GM21786 (cell line): ENCODE data around the gene DLD.
A peak's percentile ranks its signal among the peaks of the same experiment; 100 is the strongest.
"Not testable (repeated sequence)": the region's sequence is repeated elsewhere in the genome, so short reads cannot be mapped to it uniquely, and the experiment has no call there.

Experiments
- ATAC-seq: cut with Tn5 transposase; IDR thresholded peaks from one replicate; pipeline ENCODE4 v1.9.1; 2021; ENCODE audit not compliant: unreplicated experiment

DLD gene

GRCh38 chr7:107874111-107874510 lies 16.9 kb upstream of the DLD start:
- no peak for ATAC-seq

DNA sequence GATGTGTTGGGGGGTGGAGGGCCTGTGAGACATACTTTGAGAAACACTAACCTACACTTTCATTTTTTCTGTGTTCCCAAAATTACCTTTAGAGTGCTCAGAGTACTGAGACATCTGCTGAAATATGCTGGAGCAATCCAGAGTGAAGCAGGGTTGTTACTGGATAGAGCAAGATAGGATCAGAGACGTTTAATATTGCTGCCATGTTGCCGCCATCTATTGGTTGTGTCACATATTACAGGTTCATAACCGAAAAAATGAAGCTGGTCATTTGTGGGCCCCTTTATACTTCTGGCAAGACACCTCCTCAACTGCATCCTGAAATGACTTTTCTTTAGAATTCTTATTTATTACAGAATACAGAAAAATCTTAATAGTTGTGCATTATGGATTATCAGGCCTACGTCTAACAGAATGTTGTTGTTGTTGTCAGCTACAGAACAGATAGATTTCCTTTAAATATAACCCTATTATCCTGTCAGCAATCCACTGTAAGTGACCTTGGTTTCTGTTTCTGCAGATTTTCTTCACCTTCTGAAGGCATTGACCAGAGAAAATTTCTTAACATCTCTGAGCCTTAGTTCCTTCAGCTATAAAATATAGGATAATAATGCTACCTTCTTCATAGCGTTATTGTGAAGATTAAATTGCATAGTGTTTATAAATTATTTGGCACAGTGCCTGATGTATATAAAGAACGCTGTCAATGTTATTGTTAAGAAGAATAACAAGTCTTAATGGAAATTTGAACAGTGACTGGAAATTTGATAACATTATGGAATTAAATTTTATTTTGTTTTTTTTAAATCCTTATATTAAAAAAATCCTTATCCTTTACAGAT lies 16.2 kb upstream of the DLD start:
- ATAC-seq: peak; percentile 67

DNA sequence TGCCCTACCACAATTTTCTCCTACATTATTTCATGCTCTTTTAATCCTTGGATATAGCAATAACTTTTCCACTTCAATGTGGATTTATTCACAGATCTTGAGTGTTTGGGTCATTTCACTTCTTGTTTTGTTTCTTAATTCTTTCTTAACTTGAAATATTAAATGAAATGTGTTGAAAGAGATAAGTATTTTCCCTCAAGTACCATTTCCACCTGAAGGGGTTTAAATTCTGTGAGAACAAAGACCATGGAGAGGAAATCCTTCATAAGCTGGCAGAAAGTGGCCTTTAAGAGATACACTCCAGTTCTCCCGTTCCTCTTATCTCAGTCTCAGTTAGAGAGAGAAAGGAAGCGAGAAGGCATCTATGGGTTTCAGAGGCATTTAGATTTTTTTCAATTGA lies 14.1 kb upstream of the DLD start:
- no peak for ATAC-seq

DNA sequence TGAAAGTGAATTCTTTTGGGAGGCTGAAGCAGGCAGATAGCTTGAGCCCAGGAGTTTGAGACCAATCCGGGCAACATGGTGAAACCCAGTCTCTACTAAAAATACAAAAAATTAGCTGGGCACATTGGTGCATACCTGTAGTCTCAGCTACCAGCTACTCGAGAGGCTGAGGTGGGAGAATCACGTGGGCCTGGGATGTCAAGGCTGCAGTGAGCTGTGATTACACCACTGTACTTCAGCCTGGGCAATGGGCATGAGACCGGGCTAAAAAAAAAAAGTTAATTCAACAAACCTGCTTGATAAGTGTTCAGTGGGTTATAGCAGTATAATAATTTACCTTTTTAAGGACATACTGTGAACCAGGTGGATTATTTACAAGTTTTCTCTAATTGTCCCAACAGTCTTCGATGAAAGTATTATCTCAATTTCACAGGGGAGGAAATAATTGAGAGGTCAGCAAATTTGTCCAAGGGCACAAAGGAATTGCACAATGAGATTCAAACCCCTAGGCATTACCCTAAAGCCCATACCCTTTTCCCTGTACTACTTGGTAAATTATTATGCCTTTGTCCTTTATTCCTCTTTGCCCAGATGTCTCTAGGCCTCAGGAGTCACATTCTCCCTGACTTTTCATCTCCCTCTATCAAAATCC lies 13.1 kb upstream of the DLD start:
- no peak for ATAC-seq

DNA sequence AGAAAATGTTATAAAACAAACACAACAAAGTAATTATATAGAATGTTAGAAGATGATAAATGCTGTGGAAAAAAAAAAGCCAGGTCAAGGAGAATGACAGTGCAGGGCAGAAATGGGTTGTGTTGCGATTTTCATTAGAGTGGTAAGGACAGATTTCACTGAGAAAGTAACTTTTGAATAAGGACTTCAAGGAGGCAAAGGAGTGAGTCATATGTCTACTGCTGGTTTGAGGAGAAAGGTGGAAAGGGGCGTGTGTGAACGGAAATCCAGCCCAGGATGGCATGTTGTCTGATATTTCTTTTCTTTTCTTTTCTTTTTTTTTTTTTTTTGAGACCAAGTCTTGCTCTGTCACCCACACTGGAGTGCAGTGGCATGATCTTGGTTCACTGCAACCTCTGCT lies 12.3 kb upstream of the DLD start:
- no peak for ATAC-seq

DNA sequence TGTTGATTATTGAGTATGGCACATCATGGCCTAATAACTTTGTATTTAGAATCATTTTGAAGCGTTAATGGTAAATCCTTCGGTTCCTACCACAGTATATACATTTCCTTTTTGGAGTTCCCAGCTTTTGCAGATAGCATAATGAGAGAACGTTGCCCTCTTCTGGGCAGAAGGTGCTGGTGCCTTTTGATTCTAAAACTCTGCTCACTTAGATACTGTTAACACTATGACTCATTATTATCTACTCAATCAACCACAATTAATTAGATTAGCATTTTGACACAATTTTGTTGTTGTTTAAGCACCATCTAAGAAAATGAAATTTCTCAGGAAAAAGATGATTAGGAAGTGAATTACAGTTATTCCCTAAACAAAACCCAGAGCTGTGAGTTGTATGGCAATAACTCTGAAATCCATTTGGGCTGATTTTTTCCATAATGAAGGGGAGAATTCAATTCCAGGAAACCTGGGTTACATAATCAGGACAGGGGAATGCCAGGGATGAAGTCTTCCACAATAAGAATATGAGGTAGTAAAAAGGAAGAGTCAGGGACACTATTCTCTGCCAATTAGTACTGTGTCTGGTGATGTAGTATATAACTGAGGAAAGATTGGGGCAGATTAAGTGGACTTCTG lies 11.5 kb upstream of the DLD start:
- ATAC-seq: peak; percentile 87

DNA sequence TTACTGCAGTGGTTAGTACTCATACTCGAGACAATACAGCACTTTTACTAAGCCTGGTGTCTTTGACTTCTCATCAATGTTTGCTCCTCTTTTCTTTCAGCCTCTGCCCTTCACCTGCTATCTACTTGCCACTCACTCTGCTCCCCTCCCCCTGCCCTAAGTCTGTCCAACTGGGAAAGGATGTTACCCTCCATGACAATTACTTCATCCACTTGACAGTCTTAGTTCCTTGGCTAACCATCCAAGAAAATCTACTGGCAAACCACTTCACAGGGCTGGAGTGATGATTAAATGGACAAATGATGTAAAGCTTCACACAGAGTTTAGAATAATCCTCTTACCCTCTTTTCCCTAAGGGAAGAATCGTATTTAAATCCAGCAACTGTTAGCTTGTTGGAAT lies 8.2 kb upstream of the DLD start:
- ATAC-seq: no peak

DNA sequence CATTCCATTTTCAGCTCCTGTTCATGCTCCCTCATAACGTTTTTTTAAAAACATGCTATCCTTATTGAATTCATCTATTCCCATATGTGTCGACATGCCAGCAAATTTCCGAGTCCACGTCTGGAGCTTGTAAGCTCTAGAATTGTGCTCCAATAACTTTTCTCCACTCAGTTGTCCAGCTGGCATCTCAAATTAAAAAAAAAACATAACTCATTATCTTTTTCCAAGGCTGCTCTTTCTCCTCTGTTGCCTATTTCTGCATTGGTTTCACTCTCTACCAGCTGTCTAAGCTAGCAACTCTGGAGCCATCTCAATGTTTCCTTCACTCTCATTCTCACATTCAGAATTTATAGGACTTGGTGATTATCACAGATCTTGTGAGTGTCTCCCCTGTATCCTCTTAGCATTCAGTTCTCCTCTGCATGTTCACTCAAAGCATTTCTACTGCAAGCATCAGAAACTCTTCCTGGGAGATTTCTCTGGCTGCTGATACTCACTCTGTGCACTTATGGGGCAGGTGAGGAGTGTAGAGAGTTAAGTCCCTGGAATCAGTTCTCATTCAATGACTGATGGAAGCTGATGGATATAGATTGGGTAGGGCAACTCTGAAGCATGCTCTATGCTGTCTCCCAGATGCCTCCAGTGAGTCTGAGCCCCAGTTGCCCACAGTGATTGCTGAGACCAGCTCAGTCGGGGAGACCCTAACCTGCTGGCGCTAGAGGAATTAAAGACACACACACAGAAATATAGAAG lies 6.7 kb upstream of the DLD start:
- no peak for ATAC-seq

GRCh38 chr7:107887827-107888226 lies 3.2 kb upstream of the DLD start:
- not testable (repeated sequence) for ATAC-seq

GRCh38 chr7:107889992-107890391 lies 991 bp upstream of the DLD start:
- ATAC-seq: no peak

DNA sequence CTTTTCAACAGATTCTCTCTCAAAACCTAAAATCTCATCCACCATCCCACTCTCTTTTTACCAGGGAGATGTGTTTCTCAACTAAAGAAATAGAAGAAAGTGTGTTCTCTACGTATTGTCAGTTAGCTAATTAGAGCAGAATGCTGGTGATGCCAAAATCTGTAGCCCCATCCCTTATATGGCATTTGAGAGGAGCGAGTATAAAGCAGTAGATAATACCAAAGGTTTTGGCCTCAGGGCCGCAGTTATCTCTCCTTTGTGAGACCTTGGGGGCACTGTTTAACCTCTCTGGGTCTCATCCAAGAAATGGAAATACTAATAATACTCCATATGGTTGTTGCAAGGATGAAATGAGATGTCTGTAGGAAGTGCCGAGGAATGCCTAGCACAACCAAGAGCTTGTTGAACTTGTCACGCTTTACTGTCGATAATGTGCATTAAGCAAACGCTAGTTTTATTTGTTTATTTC lies 456 bp upstream of the DLD start:
- peak; percentile 2 for ATAC-seq

DNA sequence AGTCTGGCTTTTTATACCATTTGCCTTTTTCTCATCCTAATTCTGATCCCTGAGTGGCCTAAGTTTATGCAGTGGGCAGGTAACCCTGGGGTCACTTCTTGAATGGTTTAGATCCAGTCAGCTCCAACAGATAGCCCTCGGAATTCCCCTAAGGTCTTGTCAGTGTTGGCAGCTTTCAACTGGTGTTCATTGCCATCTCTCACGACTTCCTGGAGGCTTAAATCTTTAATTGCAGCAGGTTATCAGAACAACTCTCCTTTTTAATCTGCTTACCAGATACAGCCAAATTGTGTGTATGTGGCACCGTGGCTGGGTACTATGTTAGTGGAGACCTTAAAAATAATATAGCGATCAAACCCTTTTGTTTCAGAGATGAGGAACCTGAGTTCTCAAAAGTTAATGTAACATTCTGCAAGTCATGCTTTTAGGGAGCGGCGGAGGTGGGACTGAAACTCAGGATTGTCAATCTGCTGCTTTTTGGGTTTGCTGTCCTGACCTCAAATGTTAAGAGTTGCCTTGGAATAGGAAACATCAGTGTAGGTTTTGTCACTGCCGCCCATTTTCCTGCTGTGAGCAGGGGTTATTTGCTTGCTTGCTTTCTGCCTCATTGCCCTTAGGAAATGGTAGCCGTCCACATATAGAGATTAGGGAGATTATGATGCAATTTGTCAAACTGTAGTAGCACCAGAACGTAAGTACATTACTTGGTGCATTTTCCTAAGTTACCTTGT lies 818 bp downstream of the DLD start:
- peak; percentile 16 for ATAC-seq

- ATAC-seq: not testable (repeated sequence)
Observed at GRCh38 chr7:107892367-107892741, 1.4 kb downstream of the DLD start.

- ATAC-seq: no peak
Observed at GRCh38 chr7:107898997-107899594, 8.1 kb downstream of the DLD start.

GRCh38 chr7:107900496-107901015 lies 9.6 kb downstream of the DLD start:
- no peak for ATAC-seq

GRCh38 chr7:107902381-107902780 lies 11.4 kb downstream of the DLD start:
- ATAC-seq: no peak

GRCh38 chr7:107907790-107908189 lies 16.8 kb downstream of the DLD start:
- no peak for ATAC-seq

DNA sequence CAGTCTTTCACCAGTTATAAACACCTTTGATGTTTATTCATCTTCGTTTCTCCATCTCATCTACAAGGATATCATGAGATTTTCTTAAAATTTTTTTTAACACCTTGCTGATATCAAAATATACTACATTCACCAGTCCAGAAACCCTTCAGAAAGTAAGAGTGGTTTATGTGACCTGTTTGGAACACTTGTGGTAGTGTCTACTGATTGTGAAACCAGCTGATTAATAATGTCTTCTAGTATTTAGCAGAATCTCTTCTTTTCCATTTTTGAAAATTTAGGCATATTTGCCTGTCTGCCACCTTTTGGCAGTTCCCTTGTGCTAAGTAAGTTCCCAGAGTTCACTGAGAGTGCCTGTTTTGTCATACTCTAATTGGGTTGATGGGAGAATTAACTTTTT lies 18.5 kb downstream of the DLD start:
- ATAC-seq: no peak

DNA sequence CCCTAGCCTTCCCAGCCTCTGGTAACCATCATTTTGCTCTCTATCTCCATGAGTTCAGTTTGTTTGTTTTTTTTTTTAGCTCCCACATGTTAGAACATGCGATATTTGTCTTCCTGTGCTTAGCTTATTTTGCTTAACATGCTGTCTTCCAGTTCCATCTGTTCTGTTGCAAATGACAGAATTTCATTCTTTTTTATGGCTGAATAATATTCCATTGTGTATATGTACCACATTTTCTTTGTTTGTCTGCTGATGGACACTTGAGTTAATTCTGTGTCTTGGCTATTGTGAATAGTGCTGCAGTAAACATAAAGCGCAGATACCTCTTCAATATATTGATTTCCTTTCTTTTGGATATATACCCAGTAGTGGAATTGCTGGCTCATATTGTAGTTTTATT lies 21.0 kb downstream of the DLD start:
- no peak for ATAC-seq

DNA sequence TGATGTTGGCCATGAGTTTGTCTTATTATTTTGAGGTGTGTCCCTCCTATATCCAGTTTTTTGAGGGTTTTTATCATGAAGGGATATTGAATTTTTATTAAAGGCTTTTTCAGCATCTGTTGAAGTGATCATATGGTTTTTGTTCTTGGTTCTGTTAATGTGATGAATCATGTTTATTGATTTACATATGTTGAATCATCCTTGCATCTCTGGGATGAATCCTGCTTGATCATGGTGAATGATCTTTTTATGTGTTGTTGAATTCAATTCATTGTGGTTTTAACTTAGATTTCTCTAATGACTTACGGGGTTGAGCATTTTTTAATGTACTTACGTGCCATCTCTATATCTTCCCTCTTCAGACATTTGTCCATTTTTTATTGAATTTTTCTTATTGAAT lies 22.9 kb downstream of the DLD start:
- ATAC-seq: no peak
